NCI-H1048 (cell line): Measurements from ENCODE around the gene FILIP1L.
"Not testable (repeated sequence)": the region's sequence is repeated elsewhere in the genome, so short reads cannot be mapped to it uniquely, and the experiment has no call there.

Experiments used
- DNase-seq: peaks from one replicate; lab custom pipeline; 2025; lab: John Stamatoyannopoulos, UW

The FILIP1L gene

GRCh38 chr3:99842826-99843589 lies 271.3 kb downstream of the FILIP1L start:
- DNase-seq: peak; percentile 29

GRCh38 chr3:99841949-99842348 lies 272.4 kb downstream of the FILIP1L start:
- not testable (repeated sequence) for DNase-seq

- no peak for DNase-seq
Observed at GRCh38 chr3:99839613-99840012, 274.7 kb downstream of the FILIP1L start.

GRCh38 chr3:99838755-99839154 lies 275.5 kb downstream of the FILIP1L start:
- DNase-seq: no peak

GRCh38 chr3:99837715-99838114 lies 276.6 kb downstream of the FILIP1L start:
- no peak for DNase-seq

GRCh38 chr3:99836681-99837080 lies 277.6 kb downstream of the FILIP1L start:
- DNase-seq: no peak

- DNase-seq: no peak
Observed at GRCh38 chr3:99834211-99834957, 279.9 kb downstream of the FILIP1L start.

GRCh38 chr3:99833617-99834205 lies 280.6 kb downstream of the FILIP1L start:
- no peak for DNase-seq

GRCh38 chr3:99829844-99830243 lies 284.5 kb downstream of the FILIP1L start:
- no peak for DNase-seq

- DNase-seq: no peak
Observed at GRCh38 chr3:99825004-99825640, 289.2 kb downstream of the FILIP1L start.

- DNase-seq: no peak
Observed at GRCh38 chr3:99823723-99824711, 290.3 kb downstream of the FILIP1L start.

- DNase-seq: no peak
Observed at GRCh38 chr3:99818818-99819217, 295.5 kb downstream of the FILIP1L start.

- peak; percentile 29 for DNase-seq
Observed at GRCh38 chr3:99817437-99818240, 296.7 kb downstream of the FILIP1L start, which contains the start of gene CMSS1. TSS of gene CMSS1 (plus strand) at chr3:99817862.

- no peak for DNase-seq
Observed at GRCh38 chr3:99817047-99817436, 297.3 kb downstream of the FILIP1L start.

GRCh38 chr3:99810403-99810802 lies 303.9 kb downstream of the FILIP1L start:
- no peak for DNase-seq

- no peak for DNase-seq
Observed at GRCh38 chr3:99809565-99809964, 304.7 kb downstream of the FILIP1L start.

GRCh38 chr3:99808163-99808794 lies 306.0 kb downstream of the FILIP1L start:
- DNase-seq: peak; percentile 31

- DNase-seq: no peak
Observed at GRCh38 chr3:99805160-99805559, 309.1 kb downstream of the FILIP1L start.

GRCh38 chr3:99803297-99803696 lies 311.0 kb downstream of the FILIP1L start:
- no peak for DNase-seq

- DNase-seq: no peak
Observed at GRCh38 chr3:99799422-99799821, 314.9 kb downstream of the FILIP1L start.
